SHP77 (cell line): ENCODE results near the gene ZNF438.

Experiments used
- DNase-seq, 2 experiments: peaks; one replicate each; lab custom pipeline; 2025; lab: John Stamatoyannopoulos, UW

Gene ZNF438

GRCh38 chr10:31011017-31011664 lies 20.5 kb downstream of the ZNF438 start:
- DNase-seq: no peak

DNA sequence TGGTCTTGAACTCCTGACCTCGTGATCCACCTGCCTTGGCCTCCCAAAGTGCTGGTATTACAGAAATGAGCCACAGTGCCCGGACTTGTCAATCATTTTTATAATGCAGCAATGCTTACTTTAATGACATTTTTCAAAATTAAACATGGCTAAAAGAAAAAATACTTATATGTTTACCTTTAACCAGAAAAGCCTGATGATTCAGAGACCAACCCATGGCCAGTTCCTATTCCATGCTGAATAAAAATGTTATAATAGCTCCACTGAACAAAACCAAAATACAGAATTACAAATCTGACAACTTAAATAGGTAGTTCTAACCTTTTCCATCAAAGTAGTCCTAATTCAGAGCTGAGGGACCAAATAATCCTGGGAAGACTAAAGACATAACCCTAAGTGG lies 21.6 kb downstream of the ZNF438 start:
- DNase-seq: no peak

DNA sequence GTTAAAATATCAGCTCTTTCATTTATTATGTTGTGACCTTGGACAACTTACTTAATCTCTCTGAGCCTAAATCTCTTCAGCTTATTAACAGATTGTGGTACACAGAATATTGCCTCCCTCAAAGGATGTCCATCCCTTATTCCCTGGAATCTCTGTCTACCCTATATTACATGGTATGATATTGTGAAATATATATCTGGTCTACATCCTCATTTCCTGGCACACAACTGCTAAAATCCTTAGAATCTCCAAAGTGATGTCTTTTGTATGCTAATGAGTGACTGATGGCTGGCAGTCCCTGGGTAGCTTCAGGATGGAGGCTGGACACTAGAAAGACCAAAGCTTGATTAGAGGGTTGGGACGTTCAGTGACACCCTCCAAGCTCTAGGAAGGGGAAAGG lies 25.8 kb downstream of the ZNF438 start:
- DNase-seq: no peak

GRCh38 chr10:31004611-31005193 lies 27.0 kb downstream of the ZNF438 start:
- DNase-seq: no peak

- no peak for DNase-seq
Observed at GRCh38 chr10:31001740-31002139, 29.9 kb downstream of the ZNF438 start.

GRCh38 chr10:31000867-31001266 lies 30.8 kb downstream of the ZNF438 start:
- DNase-seq: no peak

DNA sequence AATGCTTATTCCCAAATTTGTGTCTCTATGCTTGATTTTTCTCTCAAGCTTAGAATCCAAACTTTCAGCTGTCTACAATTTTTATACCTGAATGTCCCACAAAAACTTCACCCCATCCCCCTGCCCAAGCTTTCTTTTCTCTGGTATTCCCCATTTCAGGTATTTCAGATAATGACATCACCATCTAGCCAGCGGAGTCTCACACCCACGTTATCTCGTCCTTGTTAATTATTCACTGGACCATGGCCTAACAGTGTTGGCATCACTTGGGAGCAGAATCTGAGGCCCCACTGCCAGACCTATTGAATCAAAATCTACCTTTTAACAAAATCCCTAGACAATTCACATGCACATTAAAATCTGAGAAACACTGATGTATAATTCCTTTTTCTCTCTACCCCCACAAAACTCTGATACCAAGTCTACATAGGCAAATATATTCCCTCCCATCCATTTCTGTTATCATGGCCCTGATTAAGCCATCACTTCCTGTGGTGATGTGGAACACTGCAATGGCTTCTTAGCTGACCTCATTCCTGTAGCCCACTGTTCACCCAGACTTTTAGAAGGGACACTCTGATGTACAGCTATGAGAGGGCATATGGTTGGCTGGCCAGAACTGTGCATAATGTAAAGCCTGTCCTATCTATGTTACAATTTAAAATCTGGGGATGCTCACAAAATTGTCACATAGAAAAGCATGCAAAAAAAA lies 31.4 kb downstream of the ZNF438 start:
- DNase-seq: no peak

DNA sequence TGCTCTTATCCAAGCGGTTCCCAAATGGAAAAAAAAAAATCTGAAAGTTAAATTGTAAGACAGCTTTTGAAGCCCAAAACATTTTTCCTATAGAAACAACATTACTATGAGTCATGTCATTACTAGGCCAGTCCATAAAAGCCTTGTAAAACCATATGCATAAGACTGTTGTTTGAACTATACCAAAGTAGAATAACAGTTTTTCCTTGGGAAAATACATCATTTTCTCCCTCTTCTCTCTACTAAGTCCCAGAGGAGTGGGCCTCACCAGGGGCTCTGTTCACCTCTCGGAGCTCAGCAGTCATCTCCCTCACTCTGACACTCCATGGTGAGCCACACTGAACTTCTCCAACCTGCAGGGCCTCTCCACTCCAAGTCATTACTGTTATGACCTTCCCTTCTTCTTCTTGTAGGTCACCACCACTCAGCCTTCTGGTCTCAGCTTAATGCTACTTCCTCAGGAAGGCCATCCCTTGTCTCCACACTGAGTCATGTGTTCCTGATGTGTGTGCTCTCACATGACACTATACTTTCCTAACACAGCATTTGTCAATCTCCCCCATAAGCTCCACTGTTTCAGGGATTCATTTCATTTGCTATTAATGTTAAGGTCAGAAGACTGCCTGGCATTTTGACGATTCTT lies 32.5 kb downstream of the ZNF438 start:
- no peak for DNase-seq

- no peak for DNase-seq
Observed at GRCh38 chr10:30997536-30998235, 34.0 kb downstream of the ZNF438 start.

- no peak for DNase-seq
Observed at GRCh38 chr10:30996481-30997005, 35.1 kb downstream of the ZNF438 start.

DNA sequence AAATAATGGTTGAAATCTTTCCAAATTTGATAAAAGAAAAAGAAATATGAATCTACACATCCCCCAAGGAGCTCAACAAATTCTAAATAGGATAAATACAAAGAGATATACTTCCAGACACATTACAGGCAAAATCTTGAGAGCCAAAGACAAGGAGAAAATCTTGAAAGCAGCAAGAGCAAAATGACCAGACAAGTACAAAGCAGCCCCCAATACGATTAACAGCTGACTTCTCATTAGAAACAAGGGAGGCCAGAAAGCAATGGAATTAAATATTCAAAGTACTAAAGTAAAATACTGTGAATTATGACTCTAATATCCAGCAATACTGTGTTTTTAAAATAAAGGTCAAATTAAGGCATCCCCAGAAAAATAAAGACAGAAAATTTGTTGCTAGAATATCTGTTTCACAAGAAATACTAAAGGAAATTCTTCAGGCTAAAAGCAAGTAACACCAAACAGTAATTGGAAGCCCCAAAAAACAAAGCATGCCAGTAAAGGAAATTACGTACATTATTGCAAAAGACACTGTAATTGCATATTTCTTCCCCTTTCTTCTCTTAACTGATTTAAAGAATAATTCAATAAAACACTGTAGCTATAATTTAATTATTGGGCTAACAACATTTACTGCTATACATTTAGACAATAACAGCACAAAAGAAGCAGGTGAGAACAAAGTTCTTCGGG lies 36.4 kb downstream of the ZNF438 start:
- DNase-seq: no peak

- DNase-seq: no peak
Observed at GRCh38 chr10:30993155-30993554, 38.5 kb downstream of the ZNF438 start.

DNA sequence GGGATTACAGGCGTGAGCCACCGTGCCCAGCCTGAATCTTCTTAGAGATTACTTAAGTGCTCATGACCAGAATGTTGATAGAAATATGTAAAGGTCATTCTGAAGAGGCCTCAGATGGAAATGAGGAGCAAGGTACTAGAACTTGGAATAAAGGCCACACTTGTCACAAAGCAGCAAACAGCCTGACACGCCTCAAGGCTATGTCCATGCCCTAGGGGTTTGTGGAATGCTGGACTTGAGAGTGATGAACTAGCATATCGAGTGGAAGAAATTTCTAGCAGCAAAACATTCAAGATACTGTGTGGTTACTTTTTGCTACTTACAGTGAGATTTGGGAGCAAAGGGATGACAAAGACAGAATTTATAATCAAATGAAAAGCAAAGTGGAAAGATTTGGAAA lies 39.0 kb downstream of the ZNF438 start:
- DNase-seq: no peak

GRCh38 chr10:30991647-30992011 lies 40.0 kb downstream of the ZNF438 start:
- DNase-seq: no peak

DNA sequence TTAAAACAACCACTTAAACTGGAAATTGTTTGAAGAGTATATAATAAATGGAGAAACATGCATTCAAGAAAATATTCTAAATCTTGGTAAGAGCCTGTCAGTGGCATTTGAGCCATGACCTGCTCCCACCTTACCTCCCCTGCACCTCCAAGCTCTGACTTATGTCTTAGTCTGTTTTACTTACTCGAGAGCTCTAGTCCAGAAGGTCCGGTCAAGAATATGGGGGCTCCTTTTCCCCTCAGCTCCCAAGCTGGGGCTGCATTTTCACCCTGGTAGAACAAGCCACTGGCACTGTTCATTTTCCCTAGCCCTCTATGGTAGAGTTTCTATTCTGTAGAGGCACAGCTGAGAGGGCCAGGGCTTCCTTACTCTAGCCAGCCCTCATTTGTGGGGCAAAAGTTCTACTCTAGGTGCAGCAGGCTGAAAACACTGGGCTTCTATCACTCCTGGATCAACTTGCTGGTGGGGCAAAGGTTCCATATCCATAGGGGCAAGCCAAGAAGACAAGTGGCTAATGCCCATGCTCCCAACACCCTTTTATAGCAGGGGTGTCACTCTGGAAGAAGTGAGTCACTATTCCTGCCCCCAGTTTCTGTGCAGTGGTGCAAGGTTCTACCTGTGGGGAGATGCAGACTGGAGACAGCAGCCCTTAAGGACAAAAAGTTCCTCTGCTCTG lies 40.6 kb downstream of the ZNF438 start:
- DNase-seq: no peak

- DNase-seq: no peak
Observed at GRCh38 chr10:30990351-30990750, 41.3 kb downstream of the ZNF438 start.

DNA sequence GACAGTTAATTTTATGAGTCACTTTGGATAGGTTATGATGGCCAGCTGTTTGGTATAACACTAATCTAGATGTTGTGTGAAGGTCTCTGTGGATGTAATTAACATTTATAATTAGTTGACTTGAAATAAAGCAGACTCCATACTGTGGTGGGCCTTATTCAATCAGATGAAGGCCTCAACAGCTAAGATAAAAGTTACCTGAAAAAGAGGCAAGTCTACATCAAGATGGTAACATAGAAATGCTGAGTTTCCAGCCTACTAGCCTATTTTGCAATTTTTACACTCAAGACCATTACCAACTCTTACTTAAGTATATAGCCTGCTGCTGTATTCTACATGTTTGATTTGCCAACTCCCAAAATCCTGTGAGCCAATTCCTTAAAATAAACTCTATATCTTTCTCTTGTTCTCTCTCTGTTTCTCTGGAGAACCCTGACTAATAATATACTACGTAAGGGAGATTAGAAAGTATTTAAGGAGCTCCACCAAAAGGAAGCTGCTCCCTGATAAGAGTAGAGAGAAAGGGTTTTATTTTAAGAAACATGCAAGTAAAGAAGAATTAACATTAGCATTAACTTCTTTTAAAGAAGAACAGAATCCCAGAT lies 42.7 kb downstream of the ZNF438 start:
- DNase-seq: no peak

- no peak for DNase-seq
Observed at GRCh38 chr10:30987463-30987862, 44.2 kb downstream of the ZNF438 start.

GRCh38 chr10:30986053-30986555 lies 45.6 kb downstream of the ZNF438 start:
- no peak for DNase-seq

- no peak for DNase-seq
Observed at GRCh38 chr10:30985512-30985911, 46.2 kb downstream of the ZNF438 start.
